ENCODE data around the gene IFFO2. TPM values are rescaled to one million over a fixed set of nuclear protein-coding genes. Genes with fewer than 3 reads are reported as not detected.

IFFO2 gene
- total and polyA plus RNA-seq, 2 of the 13 experiments (the other 11 are each of a cell fraction or from before 2014, with no cell fraction given) = 7.3 to 16.7 TPM

DNA sequence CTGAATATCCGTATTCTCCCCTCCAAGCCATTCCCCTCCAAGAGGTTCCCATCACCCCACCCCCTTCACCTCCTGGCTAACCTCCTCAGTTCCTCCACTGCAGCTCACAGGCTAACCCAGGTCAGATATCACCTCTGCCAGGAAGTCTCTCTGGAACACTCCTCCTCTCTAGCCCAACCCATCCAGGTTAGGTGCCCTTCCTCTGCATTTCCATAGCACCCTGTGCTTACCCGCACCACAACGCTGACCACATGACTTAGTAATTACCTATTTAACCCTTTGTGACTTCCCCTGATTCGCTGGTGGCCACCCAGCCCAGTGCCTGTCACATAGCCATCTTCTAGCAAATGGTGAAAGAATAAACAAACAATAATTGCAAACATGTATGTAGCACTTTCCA, 49.5 kb upstream of the IFFO2 start:
- H4K20me1 ChIP-seq (ENCODE audit: insufficient read depth, low read length) = no peaks in the 10 kb centered on the region
- no peak overlapping the region for H3K4me2 ChIP-seq (ENCODE audit: low read depth, low read length)
- H3K36me3 ChIP-seq (replicated peaks in 1 of 2; ENCODE audit: control insufficient read depth in 1 of 2, insufficient read depth in 2 of 2, low read length in 2 of 2) = no peaks in the 10 kb centered on the region
- FAIRE-seq (no peak), DNase-seq (ENCODE audit: low spot score) (no peak), ATAC-seq (no peak)
- ChIA-PET CTCF (ENCODE audit: low intra/inter-chr PET ratio, low total read pairs) (no interaction called here), POLR2A (no interaction called here)
- no peak overlapping the region for H3K27ac ChIP-seq (ENCODE audit: extremely low read length, insufficient read depth, low read length)
- H3K9ac ChIP-seq (ENCODE audit: insufficient read depth, low read depth, low read length) = no peak overlapping the region
- 60% methylated on average over 4 of the region's 4 CpGs for WGBS (ENCODE audit: low lambda C conversion rate)
- intact Hi-C loops (cut with micrococcal nuclease; ENCODE audit: unreplicated experiment) = no loop called here
- H3K79me2 ChIP-seq (ENCODE audit: insufficient read depth, low read length) = no peaks in the 10 kb centered on the region
- no TSS peak for BruUV-seq (replicated peaks)
- no peak overlapping the region for H2AFZ ChIP-seq (ENCODE audit: low read length)
- peaks cover 53% of the 10 kb centered on the region for H3K4me1 ChIP-seq (ENCODE audit: insufficient read depth, low read length)
- no peak for TF ChIP-seq ARID4A (CRISPR knock-in tag; IDR thresholded peaks at IDR 0.05; ENCODE audit: borderline replicate concordance)
- peak; percentile 63 for TF ChIP-seq ZNF652 (CRISPR knock-in tag; IDR thresholded peaks at IDR 0.05; ENCODE audit: borderline replicate concordance, low read depth)
- peaks cover 12% of the 10 kb centered on the region for H3K9me3 ChIP-seq (ENCODE audit: low read length)
- H3K27me3 ChIP-seq (ENCODE audit: control insufficient read depth in 1 of 2, insufficient read depth in 2 of 2, low read length in 2 of 2) = no peaks in the 10 kb centered on the region
- in situ Hi-C loops (cut with HindIII; ENCODE audit: extremely low pct_ligation_motif_present, low pct_unique_long_range_greater_than_20kb) = loop anchor here (5.0 kb wide), 1 partner anchor 49 kb away; the partner anchor contains the start of gene IFFO2
- no peak overlapping the region for H3K4me3 ChIP-seq (replicated peaks in 1 of 3; ENCODE audit: insufficient read depth in 1 of 3, low read depth in 2 of 3, low read length in 3 of 3)
